Lower leg skin (tissue), 3 donors: ENCODE measurements around the gene AFTPH.

Experiments
- CTCF ChIP-seq, 3 donors: fragments of 450-650 bp; IDR thresholded peaks; one replicate each; pipeline ENCODE4 v1.5.1; 2016; ENCODE audit warnings: antibody characterized with exemption in 3 of 3, mild to moderate bottlenecking in 3 of 3, moderate library complexity in 2 of 3
- POLR2A ChIP-seq, 2 donors: fragments of 450-650 bp; IDR thresholded peaks; one replicate each; pipeline ENCODE4 v1.6.1; 2016 to 2017; ENCODE audit warnings: antibody characterized with exemption in 2 of 2, mild to moderate bottlenecking in 1 of 2, moderate library complexity in 1 of 2

- no peak for TF ChIP-seq CTCF (IDR thresholded peaks at IDR 0.05)
- TF ChIP-seq POLR2A (IDR thresholded peaks at IDR 0.05) = no peak
These were observed 75.3 kb downstream of the AFTPH start for GRCh38 chr2:64599469-64599868.
